ENCODE measurements around the gene TAF13.
A peak's percentile ranks its signal among the peaks of the same experiment; 100 is the strongest.
"Not testable (repeated sequence)": the region's sequence is repeated elsewhere in the genome, so short reads cannot be mapped to it uniquely, and the experiment has no call there.

Gene TAF13

GRCh38 chr1:109045595-109045994 lies 30.2 kb downstream of the TAF13 start:
- no peak for DNase-seq

GRCh38 chr1:109041621-109042468 lies 34.0 kb downstream of the TAF13 start, which contains the start of gene WDR47:
TSS of gene WDR47 (minus strand) at chr1:109042102. CDS start at chr1:109023512, 18,590 bp downstream.
- DNase-seq, result peak; percentile 98

- DNase-seq, result peak; percentile 39
These were observed 34.7 kb downstream of the TAF13 start for GRCh38 chr1:109040989-109041620.

- DNase-seq, result no peak
These were observed 35.2 kb downstream of the TAF13 start for GRCh38 chr1:109040627-109040988.

GRCh38 chr1:109034382-109034781 lies 41.4 kb downstream of the TAF13 start:
- no peak for DNase-seq

- not testable (repeated sequence) for DNase-seq
These were observed 46.3 kb downstream of the TAF13 start for GRCh38 chr1:109029493-109029892.

- no peak for DNase-seq
These were observed 48.0 kb downstream of the TAF13 start for GRCh38 chr1:109027841-109028240.

- DNase-seq, result no peak
These were observed 50.1 kb downstream of the TAF13 start for GRCh38 chr1:109025694-109026093.

- no peak for DNase-seq
These were observed 51.2 kb downstream of the TAF13 start for GRCh38 chr1:109024646-109025045.

GRCh38 chr1:109020693-109021257 lies 55.0 kb downstream of the TAF13 start:
- no peak for DNase-seq

- not testable (repeated sequence) for DNase-seq
These were observed 58.1 kb downstream of the TAF13 start for GRCh38 chr1:109017719-109018118.

- DNase-seq, result no peak
These were observed 58.7 kb downstream of the TAF13 start for GRCh38 chr1:109017134-109017533.
